COLO668 (cell line): Measurements from ENCODE around the gene ACOX3.
"Not testable (repeated sequence)": the region's sequence is repeated elsewhere in the genome, so short reads cannot be mapped to it uniquely, and the experiment has no call there.

Experiments used
- DNase-seq: peaks from one replicate; lab custom pipeline; 2025; ENCODE audit not compliant: unreplicated experiment; lab: John Stamatoyannopoulos, UW

The ACOX3 gene

GRCh38 chr4:8355864-8356565 lies 84.5 kb downstream of the ACOX3 start:
- DNase-seq, result no peak

GRCh38 chr4:8355306-8355705 lies 85.2 kb downstream of the ACOX3 start:
- no peak for DNase-seq

GRCh38 chr4:8353912-8354453 lies 86.5 kb downstream of the ACOX3 start:
- no peak for DNase-seq

GRCh38 chr4:8353158-8353669 lies 87.3 kb downstream of the ACOX3 start:
- DNase-seq, result no peak

GRCh38 chr4:8352368-8353157 lies 88.0 kb downstream of the ACOX3 start:
- DNase-seq, result no peak

GRCh38 chr4:8351931-8352367 lies 88.6 kb downstream of the ACOX3 start:
- DNase-seq, result no peak

GRCh38 chr4:8350841-8351461 lies 89.6 kb downstream of the ACOX3 start:
- no peak for DNase-seq

- DNase-seq, result no peak
These were observed 90.2 kb downstream of the ACOX3 start for GRCh38 chr4:8350352-8350751.

GRCh38 chr4:8349664-8350236 lies 90.8 kb downstream of the ACOX3 start:
- no peak for DNase-seq

- DNase-seq, result not testable (repeated sequence)
These were observed 91.3 kb downstream of the ACOX3 start for GRCh38 chr4:8349236-8349635.

- no peak for DNase-seq
These were observed 92.5 kb downstream of the ACOX3 start for GRCh38 chr4:8348071-8348470.

GRCh38 chr4:8347660-8348059 lies 92.9 kb downstream of the ACOX3 start:
- no peak for DNase-seq

- no peak for DNase-seq
These were observed 93.5 kb downstream of the ACOX3 start for GRCh38 chr4:8346838-8347605.

- DNase-seq, result no peak
These were observed 94.3 kb downstream of the ACOX3 start for GRCh38 chr4:8345946-8346814.

- DNase-seq, result no peak
These were observed 95.2 kb downstream of the ACOX3 start for GRCh38 chr4:8345053-8345945.

- DNase-seq, result no peak
These were observed 96.1 kb downstream of the ACOX3 start for GRCh38 chr4:8344377-8344776.

- DNase-seq, result no peak
These were observed 96.6 kb downstream of the ACOX3 start for GRCh38 chr4:8343967-8344331.

GRCh38 chr4:8343262-8343966 lies 97.1 kb downstream of the ACOX3 start:
- DNase-seq, result no peak
